Neural cell (in vitro differentiated cells): Measurements from ENCODE around the gene PRAC2. TPM values are rescaled to one million over a fixed set of nuclear protein-coding genes. Genes with fewer than 3 reads are reported as not detected.

Source experiments
- H2AFZ ChIP-seq: fragments of 200-600, 300-800 bp; sonication (generic), shearing (Covaris generic); 2 replicates; pipeline ENCODE4 v1.6.0; 2014; ENCODE audit warnings: low read depth, mild to moderate bottlenecking, antibody characterized with exemption, low read length, moderate library complexity
- H3F3A ChIP-seq: fragments of 200-600 bp; shearing (Covaris generic); 2 replicates; pipeline ENCODE4 v1.6.1; 2016; ENCODE audit warnings: mild to moderate bottlenecking, moderate library complexity, mixed read lengths, antibody characterized with exemption, low read length; ENCODE audit not compliant: insufficient read depth, poor library complexity, severe bottlenecking
- H3K27ac ChIP-seq: fragments of 200-600, 300-800 bp; sonication (generic), shearing (Covaris generic); 2 replicates; pipeline ENCODE4 v1.5.1; 2014; ENCODE audit warnings: mild to moderate bottlenecking, low read length, moderate library complexity
- H3K27me3 ChIP-seq: fragments of 300-800, 200-600 bp; sonication (generic), shearing (Covaris generic); 2 replicates; pipeline ENCODE4 v1.6.0; 2014; ENCODE audit warnings: mild to moderate bottlenecking, low read depth, low read length, moderate library complexity; ENCODE audit not compliant: insufficient read depth
- H3K36me3 ChIP-seq: fragments of 300-800, 200-600 bp; sonication (generic), shearing (Covaris generic); 2 replicates; pipeline ENCODE4 v1.5.1; 2014; ENCODE audit warnings: mild to moderate bottlenecking, antibody characterized with exemption, low read length, moderate library complexity; ENCODE audit not compliant: insufficient read depth
- H3K4me2 ChIP-seq: fragments of 300-800, 200-600 bp; sonication (generic), shearing (Covaris generic); 2 replicates; pipeline ENCODE4 v1.6.0; 2014; ENCODE audit warnings: mild to moderate bottlenecking, low read length
- H3K4me3 ChIP-seq: fragments of 300-800, 200-600 bp; sonication (generic), shearing (Covaris generic); 2 replicates; pipeline ENCODE4 v1.5.1; 2014; ENCODE audit warnings: mild to moderate bottlenecking, low read length, moderate library complexity
- H3K79me2 ChIP-seq: fragments of 200-600 bp; shearing (Covaris generic); replicated peaks from 2 replicates; pipeline ENCODE4 v1.6.0; 2014; ENCODE audit warnings: mild to moderate bottlenecking, low read length, moderate library complexity; ENCODE audit not compliant: insufficient read depth
- H3K9ac ChIP-seq: fragments of 300-800, 200-600 bp; sonication (generic), shearing (Covaris generic); 2 replicates; pipeline ENCODE4 v1.6.1; 2016; ENCODE audit warnings: mild to moderate bottlenecking, low read length, mixed read lengths
- H3K9me2 ChIP-seq: fragments of 200-600 bp; shearing (Covaris generic); 2 replicates; pipeline ENCODE4 v1.6.1; 2016; ENCODE audit warnings: mild to moderate bottlenecking, low read length, mixed read lengths; ENCODE audit not compliant: insufficient read depth
- H3K9me3 ChIP-seq: fragments of 200-600, 300-800 bp; sonication (generic), shearing (Covaris generic); 2 replicates; pipeline ENCODE4 v1.6.1; 2016; ENCODE audit warnings: mild to moderate bottlenecking, mixed run types, low read length, moderate library complexity, mixed read lengths
- H4K20me1 ChIP-seq: fragments of 200-600 bp; shearing (Covaris generic); 2 replicates; pipeline ENCODE4 v1.6.1; 2016; ENCODE audit warnings: mild to moderate bottlenecking, mixed run types; ENCODE audit not compliant: insufficient read depth
- CTCF ChIP-seq: fragments of 450-650 bp; IDR thresholded peaks from 2 replicates; pipeline ENCODE4 v1.5.1; 2014; ENCODE audit warnings: antibody characterized with exemption, mild to moderate bottlenecking, moderate library complexity; ENCODE audit not compliant: poor library complexity, severe bottlenecking
- EP300 ChIP-seq: fragments of 450-650 bp; conservative IDR thresholded peaks from 2 replicates; pipeline ENCODE4 v1.6.1; 2014; ENCODE audit warnings: antibody characterized with exemption, mild to moderate bottlenecking, moderate library complexity; ENCODE audit not compliant: poor library complexity, severe bottlenecking
- EZH2 ChIP-seq: fragments of 200-600, 300-800 bp; shearing (Covaris generic), sonication (generic); IDR thresholded peaks from 2 replicates; pipeline ENCODE4 v1.6.1; 2014; ENCODE audit warnings: antibody characterized with exemption, low read length, borderline replicate concordance, mild to moderate bottlenecking; ENCODE audit not compliant: insufficient read depth, poor library complexity, severe bottlenecking
- MXI1 ChIP-seq: fragments of 450-650 bp; conservative IDR thresholded peaks from 2 replicates; pipeline ENCODE4 v1.6.1; 2014; ENCODE audit warnings: antibody characterized with exemption, mild to moderate bottlenecking; ENCODE audit not compliant: poor library complexity, severe bottlenecking
- POLR2AphosphoS5 ChIP-seq: IDR thresholded peaks from 2 replicates; pipeline ENCODE4 v1.6.1; 2012
- RAD21 ChIP-seq: fragments of 450-650 bp; conservative IDR thresholded peaks from 2 replicates; pipeline ENCODE4 v1.6.1; 2014; ENCODE audit warnings: antibody characterized with exemption, mild to moderate bottlenecking, moderate library complexity
- REST ChIP-seq: IDR thresholded peaks from 2 replicates; pipeline ENCODE4 v1.6.1; 2012; ENCODE audit warnings: borderline replicate concordance
- SMC3 ChIP-seq: fragments of 450-650 bp; conservative IDR thresholded peaks from 2 replicates; pipeline ENCODE4 v1.6.1; 2014; ENCODE audit warnings: antibody characterized with exemption, mild to moderate bottlenecking, moderate library complexity; ENCODE audit not compliant: poor library complexity
- TAF1 ChIP-seq: IDR thresholded peaks from 2 replicates; pipeline ENCODE4 v1.6.1; 2012; ENCODE audit warnings: low read depth
- polyA plus RNA-seq: library from polyadenylated mRNA; depleted of rRNA; stranded (reverse); fragments of >200 nt; gene quantifications from 2 replicates; pipeline ENCODE4 v1.2.3, GENCODE V29; 2014

The PRAC2 gene
- polyA plus RNA-seq, 1 donor from 2014 or later, result not detected

- no peak for TF ChIP-seq SMC3
- Histone ChIP-seq H3F3A (no peaks in the 10 kb centered on the region), H3K9ac (no peak overlapping the region), H3K9me3 (no peaks in the 10 kb centered on the region), H3K4me3 (no peak overlapping the region), H3K9me2 (no peaks in the 10 kb centered on the region), H3K27ac (no peak overlapping the region), H2AFZ (no peak overlapping the region), H4K20me1 (no peaks in the 10 kb centered on the region), H3K36me3 (no peaks in the 10 kb centered on the region), H3K79me2 (no peaks in the 10 kb centered on the region), H3K4me2 (no peak overlapping the region), H3K27me3 (peaks cover 99% of the 10 kb centered on the region)
These were observed 22.6 kb downstream of the PRAC2 start for GRCh38 chr17:48745381-48746275.

GRCh38 chr17:48746916-48747444 is 24.0 kb downstream of the PRAC2 start:
- TF ChIP-seq RAD21 (no peak), SMC3 (no peak), EZH2 (no peak), POLR2AphosphoS5 (no peak), TAF1 (no peak), REST (no peak), MXI1 (no peak), CTCF (no peak), EP300 (no peak)
- Histone ChIP-seq H3K4me2 (no peak overlapping the region), H2AFZ (no peak overlapping the region), H3F3A (no peaks in the 10 kb centered on the region), H3K9me3 (no peaks in the 10 kb centered on the region), H3K9me2 (no peaks in the 10 kb centered on the region), H3K36me3 (no peaks in the 10 kb centered on the region), H3K4me3 (no peak overlapping the region), H3K27me3 (peaks cover 100% of the 10 kb centered on the region), H4K20me1 (no peaks in the 10 kb centered on the region), H3K27ac (no peak overlapping the region), H3K79me2 (no peaks in the 10 kb centered on the region), H3K9ac (no peak overlapping the region)
